ENCODE data around the gene ARHGEF33.

DNA sequence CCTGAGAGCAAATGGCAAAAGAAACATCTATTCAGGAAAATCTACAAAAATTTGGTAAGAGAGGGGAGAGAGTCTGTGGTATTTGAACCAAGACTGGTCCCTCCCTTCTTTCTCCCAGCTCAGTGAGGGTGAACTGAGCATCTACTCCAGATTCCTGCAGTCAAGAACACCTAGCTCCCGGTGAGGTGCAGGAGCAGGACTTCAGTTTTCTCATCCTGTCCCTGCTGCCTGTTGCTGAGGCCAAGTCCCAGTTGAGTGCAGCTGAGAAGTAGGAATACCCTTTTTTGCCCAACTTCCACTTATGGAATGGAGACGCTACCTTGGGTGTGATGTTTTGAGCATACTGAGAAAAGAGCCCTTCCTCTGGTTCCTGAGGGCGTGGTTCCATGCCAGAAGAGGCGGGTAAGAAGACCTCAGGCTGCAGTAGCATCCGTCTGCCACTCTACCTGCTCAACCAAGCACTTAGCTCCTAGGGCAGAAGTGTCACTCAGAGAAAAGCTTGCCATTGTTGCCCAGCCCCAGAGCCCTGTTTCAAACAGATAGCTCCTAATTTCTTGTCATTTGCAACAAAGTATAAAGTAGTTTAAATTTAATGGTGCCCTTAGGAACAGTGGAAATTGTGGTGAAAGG is 118.3 kb downstream of the ARHGEF33 start:
- TF ChIP-seq, protein P1, sequence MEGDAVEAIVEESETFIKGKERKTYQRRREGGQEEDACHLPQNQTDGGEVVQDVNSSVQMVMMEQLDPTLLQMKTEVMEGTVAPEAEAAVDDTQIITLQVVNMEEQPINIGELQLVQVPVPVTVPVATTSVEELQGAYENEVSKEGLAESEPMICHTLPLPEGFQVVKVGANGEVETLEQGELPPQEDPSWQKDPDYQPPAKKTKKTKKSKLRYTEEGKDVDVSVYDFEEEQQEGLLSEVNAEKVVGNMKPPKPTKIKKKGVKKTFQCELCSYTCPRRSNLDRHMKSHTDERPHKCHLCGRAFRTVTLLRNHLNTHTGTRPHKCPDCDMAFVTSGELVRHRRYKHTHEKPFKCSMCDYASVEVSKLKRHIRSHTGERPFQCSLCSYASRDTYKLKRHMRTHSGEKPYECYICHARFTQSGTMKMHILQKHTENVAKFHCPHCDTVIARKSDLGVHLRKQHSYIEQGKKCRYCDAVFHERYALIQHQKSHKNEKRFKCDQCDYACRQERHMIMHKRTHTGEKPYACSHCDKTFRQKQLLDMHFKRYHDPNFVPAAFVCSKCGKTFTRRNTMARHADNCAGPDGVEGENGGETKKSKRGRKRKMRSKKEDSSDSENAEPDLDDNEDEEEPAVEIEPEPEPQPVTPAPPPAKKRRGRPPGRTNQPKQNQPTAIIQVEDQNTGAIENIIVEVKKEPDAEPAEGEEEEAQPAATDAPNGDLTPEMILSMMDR (IDR thresholded peaks at IDR 0.05; ENCODE audit: poor library complexity, severe bottlenecking): no peak
- TF ChIP-seq TAF1 (IDR thresholded peaks at IDR 0.05; ENCODE audit: low read depth) (no peak), POLR2AphosphoS5 (IDR thresholded peaks at IDR 0.05) (no peak)
